Measurements from ENCODE around the gene SUSD1. TPM values are rescaled to one million over a fixed set of nuclear protein-coding genes. Genes with fewer than 3 reads are reported as not detected.

Gene SUSD1
- total RNA-seq, 1 donor from 2014 or later, result 15.7 TPM

DNA sequence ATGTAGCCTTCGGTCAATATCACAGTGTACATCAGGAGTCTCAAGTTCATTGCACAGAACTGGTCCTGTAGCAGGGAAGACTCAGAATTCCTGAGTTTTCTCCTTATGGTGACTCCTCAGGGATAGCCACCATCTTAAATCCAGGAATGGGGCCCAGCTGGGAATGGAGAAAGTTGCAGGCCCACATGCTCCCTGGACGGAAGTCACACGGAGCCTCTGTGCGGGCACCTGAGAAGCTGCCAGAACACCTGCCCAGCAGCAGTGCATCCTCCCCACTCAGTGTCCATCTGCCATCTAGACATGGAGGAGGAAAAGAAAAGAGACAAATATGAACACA lies 133.9 kb downstream of the SUSD1 start:
- H3K27me3 Mint-ChIP-seq, result no peaks in the 10 kb centered on the region
- ATAC-seq (ENCODE audit: low read depth), result no peak
- H3K4me3 Mint-ChIP-seq, result no peak overlapping the region
- CTCF ChIA-PET, result no interaction called here
- H3K9me3 Mint-ChIP-seq, result no peaks in the 10 kb centered on the region
- H3K4me1 Mint-ChIP-seq, result peaks cover 60% of the 10 kb centered on the region
- TF ChIP-seq, protein P1, sequence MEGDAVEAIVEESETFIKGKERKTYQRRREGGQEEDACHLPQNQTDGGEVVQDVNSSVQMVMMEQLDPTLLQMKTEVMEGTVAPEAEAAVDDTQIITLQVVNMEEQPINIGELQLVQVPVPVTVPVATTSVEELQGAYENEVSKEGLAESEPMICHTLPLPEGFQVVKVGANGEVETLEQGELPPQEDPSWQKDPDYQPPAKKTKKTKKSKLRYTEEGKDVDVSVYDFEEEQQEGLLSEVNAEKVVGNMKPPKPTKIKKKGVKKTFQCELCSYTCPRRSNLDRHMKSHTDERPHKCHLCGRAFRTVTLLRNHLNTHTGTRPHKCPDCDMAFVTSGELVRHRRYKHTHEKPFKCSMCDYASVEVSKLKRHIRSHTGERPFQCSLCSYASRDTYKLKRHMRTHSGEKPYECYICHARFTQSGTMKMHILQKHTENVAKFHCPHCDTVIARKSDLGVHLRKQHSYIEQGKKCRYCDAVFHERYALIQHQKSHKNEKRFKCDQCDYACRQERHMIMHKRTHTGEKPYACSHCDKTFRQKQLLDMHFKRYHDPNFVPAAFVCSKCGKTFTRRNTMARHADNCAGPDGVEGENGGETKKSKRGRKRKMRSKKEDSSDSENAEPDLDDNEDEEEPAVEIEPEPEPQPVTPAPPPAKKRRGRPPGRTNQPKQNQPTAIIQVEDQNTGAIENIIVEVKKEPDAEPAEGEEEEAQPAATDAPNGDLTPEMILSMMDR (IDR thresholded peaks at IDR 0.05), result no peak
- intact Hi-C loops (cut with micrococcal nuclease), result no loop called here
- peaks cover 5% of the 10 kb centered on the region for H3K36me3 Mint-ChIP-seq (ENCODE audit: low read depth)
- H3K27ac Mint-ChIP-seq, result no peak overlapping the region
- POLR2A ChIA-PET, result interaction anchor here (1.1 to 1.3 kb wide), 2 partner anchors 57 to 75 kb away, joined by 3 to 4 read pairs; no protein-coding TSS in a partner anchor
- DNase-seq, result no peak

DNA sequence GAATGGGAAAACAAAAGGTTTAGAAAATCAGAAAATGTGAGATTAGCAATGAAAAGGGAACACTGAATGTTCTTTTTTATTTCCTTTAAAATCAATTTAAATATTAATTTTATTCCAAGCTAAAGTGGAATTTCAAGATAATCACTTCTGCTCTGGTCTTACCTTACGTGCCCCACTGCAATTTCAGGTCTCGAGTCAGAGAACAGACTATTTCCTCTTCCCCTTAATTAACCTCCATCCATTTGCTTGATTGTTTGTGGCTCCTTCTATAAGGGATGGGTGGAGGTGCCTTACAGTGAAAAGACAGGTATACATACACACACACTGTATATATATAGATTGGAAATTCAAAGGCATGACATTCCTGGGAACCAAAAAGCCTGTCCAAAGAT lies 137.1 kb downstream of the SUSD1 start:
- intact Hi-C loops (cut with micrococcal nuclease), result no loop called here

DNA sequence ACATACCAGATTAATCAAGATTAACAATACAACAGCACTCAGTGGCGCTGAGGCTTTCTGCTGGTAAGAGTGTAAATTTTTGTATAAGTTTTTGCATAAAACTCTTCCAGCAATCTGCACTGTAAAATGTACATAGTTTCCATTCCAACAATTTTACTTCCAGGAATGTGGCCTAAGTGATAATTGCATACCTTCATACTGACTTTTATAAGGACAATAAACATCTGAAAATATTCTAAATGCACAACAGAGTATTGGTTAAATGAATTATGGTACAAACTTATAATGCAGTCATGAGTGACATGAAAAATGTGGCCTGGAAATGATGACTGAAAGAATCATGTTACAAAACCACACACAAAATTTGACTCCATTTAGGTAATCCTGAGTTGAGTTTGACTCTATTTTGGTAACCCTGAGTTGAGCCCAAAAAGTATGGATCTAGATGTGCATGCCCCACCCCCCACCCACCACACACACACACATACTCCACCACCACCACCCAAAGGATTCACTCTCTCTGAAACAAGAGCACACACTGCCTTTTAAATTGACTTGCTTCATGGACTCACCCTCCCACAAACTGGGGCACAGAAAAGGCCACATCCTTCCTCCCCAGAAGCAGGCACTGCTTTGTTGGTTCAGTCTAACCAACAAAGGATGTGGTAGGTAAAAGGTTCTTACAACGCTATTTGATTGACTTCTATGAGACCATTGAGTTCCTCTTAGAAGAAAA lies 137.6 kb downstream of the SUSD1 start:
- intact Hi-C loops (cut with micrococcal nuclease), result loop anchor here (1.0 to 2.0 kb wide), 4 partner anchors 22 to 141 kb away; partner anchors contain the start of gene UGCG
- Mint-ChIP-seq H3K27me3 (no peaks in the 10 kb centered on the region), H3K4me3 (peak overlapping the region; percentile 68), H3K9me3 (no peaks in the 10 kb centered on the region), H3K27ac (peak overlapping the region; percentile 96), H3K4me1 (peaks cover 88% of the 10 kb centered on the region), H3K36me3 (ENCODE audit: low read depth) (peaks cover 7% of the 10 kb centered on the region)
- POLR2A ChIA-PET, result interaction anchor here (0.7 to 11.5 kb wide), 13 partner anchors 8 to 140 kb away, joined by 3 to 308 read pairs (median 5); partner anchors contain the start of gene UGCG
- TF ChIP-seq, protein P1 (IDR thresholded peaks at IDR 0.05), result no peak
- CTCF ChIA-PET, result interaction anchor here (1.0 kb wide), 2 partner anchors 10 to 37 kb away, joined by 3 read pairs; no protein-coding TSS in a partner anchor
- no peak for DNase-seq
- ATAC-seq (ENCODE audit: low read depth), result peak; percentile 65

More for the DNA sequence above, 137.1 kb downstream of the SUSD1 start:
- Mint-ChIP-seq H3K9me3 (no peaks in the 10 kb centered on the region), H3K4me3 (peak overlapping the region; percentile 68), H3K36me3 (ENCODE audit: low read depth) (peaks cover 7% of the 10 kb centered on the region), H3K27me3 (no peaks in the 10 kb centered on the region), H3K27ac (peak overlapping the region; percentile 96), H3K4me1 (peaks cover 83% of the 10 kb centered on the region)
- ChIA-PET CTCF (interaction anchor here (1.0 kb wide), 1 partner anchor 37 kb away, joined by 3 read pairs; no protein-coding TSS in a partner anchor), POLR2A (interaction anchor here (0.7 to 10.5 kb wide), 13 partner anchors 7 to 142 kb away, joined by 3 to 122 read pairs (median 4); partner anchors contain the start of gene UGCG)
- TF ChIP-seq, protein P1 (IDR thresholded peaks at IDR 0.05), result no peak
- DNase-seq (no peak), ATAC-seq (ENCODE audit: low read depth) (peak; percentile 40)

DNA sequence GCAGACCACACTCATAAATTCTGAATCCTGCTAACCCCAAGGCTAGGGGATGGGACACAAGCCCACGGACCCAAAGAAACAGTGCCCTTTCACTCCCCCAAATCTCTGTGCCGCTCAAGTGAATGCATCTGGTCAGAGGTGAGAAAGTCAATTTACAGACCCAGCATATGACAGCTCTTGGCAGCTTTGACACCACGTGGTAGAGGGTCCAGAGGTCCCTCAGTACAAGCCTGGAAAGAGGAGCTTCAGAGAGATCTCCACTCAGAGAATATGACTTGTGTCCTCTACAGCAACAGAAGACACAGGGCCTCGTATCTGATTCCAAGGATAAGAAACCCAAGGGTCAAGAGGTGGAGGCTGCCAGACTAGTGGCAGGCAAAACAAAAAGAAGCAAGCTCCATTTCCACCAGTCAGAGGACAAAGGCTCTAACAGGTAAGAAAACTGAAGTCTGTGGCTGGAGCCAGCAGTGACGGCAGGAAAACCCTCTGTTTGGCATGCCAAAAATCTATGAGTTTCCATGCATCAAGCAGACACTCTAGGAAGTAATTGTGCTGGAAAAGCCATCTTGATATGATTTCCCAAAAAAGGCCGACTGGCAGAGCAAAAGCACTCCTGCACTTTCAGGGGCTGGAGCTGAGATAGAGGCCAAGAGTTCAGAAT lies 139.8 kb downstream of the SUSD1 start:
- peaks cover 4% of the 10 kb centered on the region for H3K36me3 Mint-ChIP-seq (ENCODE audit: low read depth)
- H3K27me3 Mint-ChIP-seq, result no peaks in the 10 kb centered on the region
- H3K4me1 Mint-ChIP-seq, result peaks cover 95% of the 10 kb centered on the region
- no peaks in the 10 kb centered on the region for H3K9me3 Mint-ChIP-seq
- ChIA-PET POLR2A (interaction anchor here (0.6 to 11.5 kb wide), 22 partner anchors 7 to 706 kb away, joined by 3 to 308 read pairs (median 8); partner anchors contain the start of genes PTBP3 and UGCG), CTCF (interaction anchor here (0.6 to 2.8 kb wide), 8 partner anchors 21 to 96 kb away, joined by 3 to 10 read pairs (median 4); no protein-coding TSS in a partner anchor)
- H3K27ac Mint-ChIP-seq, result peak overlapping the region; percentile 91
- peak overlapping the region; percentile 51 for H3K4me3 Mint-ChIP-seq
- intact Hi-C loops (cut with micrococcal nuclease), result no loop called here
- TF ChIP-seq, protein P1 (IDR thresholded peaks at IDR 0.05), result no peak
- no peak for ATAC-seq (ENCODE audit: low read depth)
- DNase-seq, result no peak

Measured in activated B cell treated with CpG ODN at 0.5 μM for 24 hours (primary cell).